Left lung (tissue), 10 donors: ENCODE results near the gene HES4. TPM values are rescaled to one million over a fixed set of nuclear protein-coding genes. Genes with fewer than 3 reads are reported as not detected.

ENCODE experiments used
- ATAC-seq: fragments of 200-7000 bp; cut with Tn5 transposase; one replicate; pipeline ENCODE4 v1.9.1; 2020; ENCODE audit warnings: moderate library complexity
- DNase-seq, 4 donors: peaks; one replicate each; pipeline ENCODE4 v3.0.0-alpha.2; 2013 to 2020
- H3K27ac ChIP-seq, 2 donors: fragments of 200-600 bp; sonication (generic) in 1 of 2; one replicate each; pipeline versions ENCODE4 v1.5.0 to v1.8.0; 2020 to 2021
- H3K27me3 ChIP-seq, 2 donors: fragments of 200-600 bp; sonication (generic) in 1 of 2; one replicate each; pipeline versions ENCODE4 v1.5.0 to v1.8.0; 2020 to 2021
- H3K36me3 ChIP-seq, 2 donors: fragments of 200-600 bp; sonication (generic) in 1 of 2; one replicate each; pipeline versions ENCODE4 v1.5.0 to v1.8.0; 2020 to 2021
- H3K4me1 ChIP-seq, 2 donors: fragments of 200-600 bp; one replicate each; pipeline ENCODE4 v1.8.0; 2021
- H3K4me3 ChIP-seq, 2 donors: fragments of 200-600 bp; sonication (generic) in 1 of 2; one replicate each; pipeline versions ENCODE4 v1.5.0 to v1.8.0; 2020 to 2021; ENCODE audit warnings: mild to moderate bottlenecking in 1 of 2
- H3K9me3 ChIP-seq, 2 donors: fragments of 200-600 bp; sonication (generic) in 1 of 2; one replicate each; pipeline versions ENCODE4 v1.5.0 to v1.8.0; 2020 to 2021
- CTCF ChIP-seq, 2 donors: fragments of 200-600 bp; sonication (generic) in 1 of 2; IDR thresholded peaks; one replicate each; pipeline versions ENCODE4 v1.5.0 to v1.8.0; 2021; ENCODE audit warnings: antibody characterized with exemption in 2 of 2
- intact Hi-C, 2 donors: fragments of 100-400 bp; cut with DNase I; formaldehyde crosslinking; loops; one replicate each; pipeline versions ENCODE4 v1.11.2 to v1.14.2; 2022
- polyA plus RNA-seq, 6 donors: library from polyadenylated mRNA; unstranded; fragments of 120-200 nt; gene quantifications; one replicate each; pipeline ENCODE4 v1.2.1, GENCODE V29; 2013; ENCODE audit not compliant: insufficient read length in 6 of 6
- total RNA-seq, 2 donors: library from RNA; stranded (reverse); fragmentation: NEBNext Ultra II Directional; extraction: Animal tissue kit (Norgen Biotek cat#: 25700); gene quantifications; one replicate each; pipeline ENCODE4 v1.2.1, GENCODE V29; 2021
- donor health status: DM: no; HTN: yes; CAD: no.
- donor health status: DM: no; HTN: no; CAD: no.

Gene HES4
- total and polyA plus RNA-seq, 8 donors, result 4.4 to 37.5 (median 10.2) TPM

- Histone ChIP-seq H3K27me3 (peaks cover 24 to 85% of the 10 kb centered on the region in 2 donors), H3K36me3 (no peaks in the 10 kb centered on the region), H3K9me3 (no peaks in the 10 kb centered on the region), H3K4me3 (no peak overlapping the region), H3K4me1 (peaks cover 5 to 8% of the 10 kb centered on the region in 2 donors), H3K27ac (no peak overlapping the region)
- ATAC-seq, result no peak
- no peak for DNase-seq
- no peak for TF ChIP-seq CTCF (IDR thresholded peaks at IDR 0.05)
- intact Hi-C loops, result no loop called here
Measured at GRCh38 chr1:974293-974640, 25.6 kb downstream of the HES4 start.

- no peaks in the 10 kb centered on the region for H3K36me3 ChIP-seq
- no peak for TF ChIP-seq CTCF (IDR thresholded peaks at IDR 0.05)
- no peak for DNase-seq
- no peak for ATAC-seq
- H3K9me3 ChIP-seq, result no peaks in the 10 kb centered on the region
- H3K27me3 ChIP-seq, result peaks cover 24 to 84% of the 10 kb centered on the region in 2 donors
- H3K4me3 ChIP-seq, result no peak overlapping the region
- no peak overlapping the region for H3K27ac ChIP-seq
- peaks cover 5 to 8% of the 10 kb centered on the region in 2 donors for H3K4me1 ChIP-seq
- intact Hi-C loops, result no loop called here
Measured at GRCh38 chr1:973459-974292, 26.2 kb downstream of the HES4 start.

- H3K36me3 ChIP-seq, result no peaks in the 10 kb centered on the region
- H3K4me1 ChIP-seq, result peaks cover 5 to 8% of the 10 kb centered on the region in 2 donors
- no peak for TF ChIP-seq CTCF (IDR thresholded peaks at IDR 0.05)
- no peak overlapping the region for H3K4me3 ChIP-seq
- peaks cover 24 to 85% of the 10 kb centered on the region in 2 donors for H3K27me3 ChIP-seq
- intact Hi-C loops, result no loop called here
- no peak overlapping the region for H3K27ac ChIP-seq
- no peaks in the 10 kb centered on the region for H3K9me3 ChIP-seq
- DNase-seq (no peak), ATAC-seq (no peak)
Measured at GRCh38 chr1:972726-973458, 27.0 kb downstream of the HES4 start.

- DNase-seq, result no peak
- no peak for TF ChIP-seq CTCF (IDR thresholded peaks at IDR 0.05)
- no peak overlapping the region for H3K27ac ChIP-seq
- peaks cover 24 to 95% of the 10 kb centered on the region in 2 donors for H3K27me3 ChIP-seq
- ATAC-seq, result no peak
- H3K36me3 ChIP-seq, result no peaks in the 10 kb centered on the region
- intact Hi-C loops, result no loop called here
- H3K4me3 ChIP-seq, result no peak overlapping the region
- H3K9me3 ChIP-seq, result no peaks in the 10 kb centered on the region
- H3K4me1 ChIP-seq, result peaks cover 5 to 14% of the 10 kb centered on the region in 2 donors
Measured at GRCh38 chr1:971751-972506, 28.0 kb downstream of the HES4 start.
